HUDEP-2 (cell line): ENCODE data around the gene SH2D6.
"Not testable (repeated sequence)": the region's sequence is repeated elsewhere in the genome, so short reads cannot be mapped to it uniquely, and the experiment has no call there.

ENCODE experiments used
- DNase-seq, 76 experiments: peaks; one replicate each; lab custom pipeline; 2025; ENCODE audit not compliant: unreplicated experiment in 76 of 76; lab: John Stamatoyannopoulos, UW

SH2D6 gene

GRCh38 chr2:85418132-85419008 lies at the start of gene SH2D6:
Gene SH2D6 (plus strand): TSS chr2:85418714. CDS start chr2:85429466, 10,752 bp downstream.
- DNase-seq = peak in 71 of 76 experiments; percentile 23 to 86 (median 70)

- no peak for DNase-seq
Measured at GRCh38 chr2:85368921-85369320, 49.6 kb upstream of the SH2D6 start.

- DNase-seq = no peak
Measured at GRCh38 chr2:85369500-85369899, 49.0 kb upstream of the SH2D6 start.

- DNase-seq = no peak
Measured at GRCh38 chr2:85371045-85371444, 47.5 kb upstream of the SH2D6 start.

GRCh38 chr2:85376291-85377065 lies 42.0 kb upstream of the SH2D6 start:
- DNase-seq = no peak

- DNase-seq = no peak
Measured at GRCh38 chr2:85377083-85377482, 41.4 kb upstream of the SH2D6 start.

GRCh38 chr2:85378257-85378656 lies 40.3 kb upstream of the SH2D6 start:
- DNase-seq = no peak

GRCh38 chr2:85380048-85380447 lies 38.5 kb upstream of the SH2D6 start:
- no peak for DNase-seq

- not testable (repeated sequence) for DNase-seq
Measured at GRCh38 chr2:85383151-85383550, 35.4 kb upstream of the SH2D6 start.

- DNase-seq = no peak
Measured at GRCh38 chr2:85383850-85384249, 34.7 kb upstream of the SH2D6 start.

- DNase-seq = no peak
Measured at GRCh38 chr2:85385746-85386145, 32.8 kb upstream of the SH2D6 start.

- no peak for DNase-seq
Measured at GRCh38 chr2:85387754-85388153, 30.8 kb upstream of the SH2D6 start.

GRCh38 chr2:85388878-85389538 lies 29.5 kb upstream of the SH2D6 start:
- no peak for DNase-seq

GRCh38 chr2:85390941-85391669 lies 27.4 kb upstream of the SH2D6 start:
- DNase-seq = peak in 61 of 76 experiments; percentile 4 to 77 (median 46)

GRCh38 chr2:85393836-85394235 lies 24.7 kb upstream of the SH2D6 start:
- no peak for DNase-seq

GRCh38 chr2:85394261-85394681 lies 24.2 kb upstream of the SH2D6 start:
- DNase-seq = no peak

- DNase-seq = no peak
Measured at GRCh38 chr2:85394976-85395375, 23.5 kb upstream of the SH2D6 start.

- no peak for DNase-seq
Measured at GRCh38 chr2:85395912-85396475, 22.5 kb upstream of the SH2D6 start.

GRCh38 chr2:85396531-85397470 lies 21.7 kb upstream of the SH2D6 start:
- no peak for DNase-seq
